Measurements from ENCODE around the gene PTK7.

- TF ChIP-seq EZH2 (IDR thresholded peaks at IDR 0.05; ENCODE audit: low read depth) = no peak
- TF ChIP-seq, protein P1, sequence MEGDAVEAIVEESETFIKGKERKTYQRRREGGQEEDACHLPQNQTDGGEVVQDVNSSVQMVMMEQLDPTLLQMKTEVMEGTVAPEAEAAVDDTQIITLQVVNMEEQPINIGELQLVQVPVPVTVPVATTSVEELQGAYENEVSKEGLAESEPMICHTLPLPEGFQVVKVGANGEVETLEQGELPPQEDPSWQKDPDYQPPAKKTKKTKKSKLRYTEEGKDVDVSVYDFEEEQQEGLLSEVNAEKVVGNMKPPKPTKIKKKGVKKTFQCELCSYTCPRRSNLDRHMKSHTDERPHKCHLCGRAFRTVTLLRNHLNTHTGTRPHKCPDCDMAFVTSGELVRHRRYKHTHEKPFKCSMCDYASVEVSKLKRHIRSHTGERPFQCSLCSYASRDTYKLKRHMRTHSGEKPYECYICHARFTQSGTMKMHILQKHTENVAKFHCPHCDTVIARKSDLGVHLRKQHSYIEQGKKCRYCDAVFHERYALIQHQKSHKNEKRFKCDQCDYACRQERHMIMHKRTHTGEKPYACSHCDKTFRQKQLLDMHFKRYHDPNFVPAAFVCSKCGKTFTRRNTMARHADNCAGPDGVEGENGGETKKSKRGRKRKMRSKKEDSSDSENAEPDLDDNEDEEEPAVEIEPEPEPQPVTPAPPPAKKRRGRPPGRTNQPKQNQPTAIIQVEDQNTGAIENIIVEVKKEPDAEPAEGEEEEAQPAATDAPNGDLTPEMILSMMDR (conservative IDR thresholded peaks at IDR 0.05) = no peak
Measured at GRCh38 chr6:43186706-43187105, 110.6 kb downstream of the PTK7 start.

All from PC-9 (cell line).